Mucosa of rectum (tissue), 2 donors: Measurements from ENCODE around the gene HSPB2.

Experiments used
- H3K27ac ChIP-seq, 2 donors: one replicate each; pipeline ENCODE4 v1.7.0; 2013; ENCODE audit warnings: inconsistent platforms in 2 of 2, low read depth in 2 of 2, low read length in 2 of 2
- H3K27me3 ChIP-seq, 2 donors: one replicate each; pipeline ENCODE4 v1.7.0; 2013; ENCODE audit warnings: low read length in 2 of 2; ENCODE audit not compliant: control insufficient read depth in 2 of 2, insufficient read depth in 2 of 2
- H3K36me3 ChIP-seq, 2 donors: one replicate each; pipeline ENCODE4 v1.7.0; 2013; ENCODE audit warnings: low read length in 2 of 2; ENCODE audit not compliant: control insufficient read depth in 2 of 2, insufficient read depth in 2 of 2
- H3K4me1 ChIP-seq, 2 donors: one replicate each; pipeline ENCODE4 v1.7.0; 2013; ENCODE audit warnings: low read length in 2 of 2, mild to moderate bottlenecking in 1 of 2; ENCODE audit not compliant: control insufficient read depth in 2 of 2, insufficient read depth in 2 of 2
- H3K4me3 ChIP-seq, 2 donors: one replicate each; pipeline ENCODE4 v1.7.0; 2013; ENCODE audit warnings: low read length in 2 of 2
- H3K9ac ChIP-seq, 2 donors: one replicate each; pipeline ENCODE4 v1.7.0; 2013; ENCODE audit warnings: low read length in 2 of 2, low read depth in 1 of 2, mild to moderate bottlenecking in 1 of 2
- H3K9me3 ChIP-seq, 2 donors: one replicate each; pipeline ENCODE4 v1.7.0; 2013; ENCODE audit warnings: low read length in 2 of 2; ENCODE audit not compliant: control insufficient read depth in 2 of 2
- donor health status: healthy.
- donor health status: Normal muscosa, but diverticular disease.

Gene HSPB2

DNA sequence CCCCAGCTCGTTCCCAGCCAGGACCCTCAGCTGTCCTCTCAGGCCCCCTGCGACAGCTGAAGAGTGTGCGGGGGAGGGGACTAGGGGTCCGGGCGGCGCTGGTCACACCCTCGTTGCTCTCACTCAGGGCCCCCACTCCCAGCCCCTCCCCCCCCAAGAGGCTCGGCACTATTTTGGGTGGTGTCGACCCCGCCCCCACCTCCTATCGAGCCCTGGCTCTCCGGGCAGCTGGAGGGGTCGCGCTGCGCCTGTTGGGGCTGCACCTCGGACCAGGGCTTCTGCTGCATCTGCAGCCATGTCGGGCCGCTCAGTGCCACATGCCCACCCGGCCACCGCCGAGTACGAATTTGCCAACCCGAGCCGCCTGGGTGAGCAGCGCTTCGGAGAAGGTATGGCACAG lies at the start of gene HSPB2:
TSS of gene HSPB2 (plus strand) at position 200 of the 400 bp plus-strand sequence. CDS start at position 296, 96 bp downstream.
- H3K9ac ChIP-seq = peak within 1 kb of the TSS; percentile 41 to 58
- no peaks in the 10 kb centered on the region for H3K9me3 ChIP-seq
- peaks cover 0 to 4% of the 10 kb centered on the region in 2 donors for H3K27me3 ChIP-seq
- H3K4me1 ChIP-seq = peaks cover 0 to 2% of the 10 kb centered on the region in 2 donors
- H3K4me3 ChIP-seq = peak within 1 kb of the TSS; percentile 51 to 55
- H3K27ac ChIP-seq = peak within 1 kb of the TSS; percentile 69 to 75
- H3K36me3 ChIP-seq = no peaks in the 10 kb centered on the region

DNA sequence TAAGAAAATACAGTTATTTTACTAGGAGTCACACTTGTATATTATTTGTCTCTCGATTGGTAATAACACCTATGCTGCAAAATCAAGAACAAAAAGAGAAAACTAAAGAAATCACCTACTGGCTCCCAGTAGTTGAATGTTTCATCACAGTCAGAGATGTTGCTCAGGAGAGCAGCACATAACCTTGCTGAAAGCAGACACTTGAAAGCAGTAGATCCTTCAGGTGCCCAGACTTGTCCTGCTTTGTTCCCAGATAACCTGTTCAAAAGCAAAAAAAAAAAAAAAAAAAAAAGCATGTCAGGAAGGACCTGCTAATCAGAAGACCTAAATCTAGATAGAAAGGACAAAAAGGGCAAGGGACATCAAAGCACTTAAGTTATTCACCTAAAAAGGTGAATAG lies 42.4 kb upstream of the HSPB2 start:
- H3K9ac ChIP-seq = peak overlapping the region in 1 of 2 donors; percentile 85

DNA sequence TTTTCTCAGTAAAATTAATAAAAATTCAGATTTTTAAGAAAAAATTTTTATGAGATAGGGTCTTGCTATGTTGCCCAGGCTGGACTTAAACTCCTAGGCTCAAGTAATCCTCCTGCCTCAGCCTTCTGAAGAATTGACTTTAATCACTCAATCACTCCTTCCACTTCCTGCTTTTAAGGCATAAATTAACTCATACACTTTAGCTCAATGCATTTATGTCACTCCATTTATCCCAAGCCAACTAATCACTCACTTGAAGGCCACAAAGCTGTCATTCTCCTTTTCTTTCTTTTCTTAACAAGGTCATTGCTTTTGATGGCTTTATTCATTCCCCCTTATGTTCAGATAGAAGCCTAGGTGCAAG lies 42.0 kb upstream of the HSPB2 start:
- Histone ChIP-seq H3K9me3 (no peaks in the 10 kb centered on the region), H3K4me3 (peak overlapping the region; percentile 94 to 97), H3K27me3 (no peaks in the 10 kb centered on the region), H3K27ac (peak overlapping the region; percentile 82 to 90), H3K36me3 (peaks cover 3 to 15% of the 10 kb centered on the region in 2 donors), H3K9ac (peak overlapping the region; percentile 85 to 89), H3K4me1 (peaks cover 10 to 14% of the 10 kb centered on the region in 2 donors)

More for the DNA sequence above, 42.4 kb upstream of the HSPB2 start:
- H3K27me3 ChIP-seq = no peaks in the 10 kb centered on the region
- H3K27ac ChIP-seq = no peak overlapping the region
- H3K9me3 ChIP-seq = no peaks in the 10 kb centered on the region
- peaks cover 3 to 18% of the 10 kb centered on the region in 2 donors for H3K36me3 ChIP-seq
- H3K4me1 ChIP-seq = peaks cover 10 to 14% of the 10 kb centered on the region in 2 donors
- peak overlapping the region; percentile 94 to 97 for H3K4me3 ChIP-seq

DNA sequence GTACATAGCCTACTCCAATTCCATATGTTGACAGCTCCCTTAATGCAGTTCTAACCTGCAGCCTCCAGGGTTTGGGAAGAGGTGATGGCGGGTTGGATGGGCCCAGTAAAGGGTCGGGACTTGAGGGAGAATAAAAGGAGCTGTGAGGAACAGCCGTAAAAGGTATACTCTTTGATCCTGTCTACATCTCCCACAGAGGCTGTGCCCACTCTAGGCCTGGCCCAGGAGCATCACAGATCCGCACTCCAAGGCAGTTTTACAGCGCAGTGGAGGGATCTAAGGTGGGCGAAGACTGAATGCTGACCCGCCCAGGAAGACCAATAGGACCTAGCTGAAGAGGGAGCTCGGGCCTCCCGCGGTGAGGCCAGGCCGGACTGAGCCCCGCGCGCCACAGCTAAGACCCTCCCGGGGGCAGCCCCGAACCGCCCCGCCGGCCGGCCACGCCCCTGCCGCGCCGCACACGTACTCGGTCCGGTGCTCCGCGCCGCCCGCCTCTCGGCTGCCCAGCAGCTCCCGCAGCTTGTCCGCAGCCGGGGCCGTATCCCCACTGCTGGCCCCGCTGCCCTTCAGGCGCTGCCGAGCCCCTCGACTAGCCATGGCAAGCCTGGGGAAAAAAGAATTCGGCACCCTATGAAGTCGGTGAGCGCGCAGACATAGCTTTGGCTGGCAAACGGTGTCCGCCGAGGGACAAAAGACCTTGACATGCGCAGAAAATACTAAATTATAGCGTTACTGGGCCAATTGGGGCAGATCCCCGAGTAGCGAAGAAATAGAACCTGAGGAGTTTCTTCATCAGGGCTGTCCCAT lies 41.4 kb upstream of the HSPB2 start, which contains the start of gene ALG9:
TSS of gene ALG9 (minus strand) at position 696 of the 807 bp plus-strand sequence. CDS start at position 597, 99 bp downstream.
- H3K9me3 ChIP-seq = no peaks in the 10 kb centered on the region
- peak within 1 kb of the TSS; percentile 82 to 90 for H3K27ac ChIP-seq
- peaks cover 3 to 15% of the 10 kb centered on the region in 2 donors for H3K36me3 ChIP-seq
- peak within 1 kb of the TSS; percentile 85 to 89 for H3K9ac ChIP-seq
- H3K4me1 ChIP-seq = peaks cover 10 to 14% of the 10 kb centered on the region in 2 donors
- peak within 1 kb of the TSS; percentile 94 to 97 for H3K4me3 ChIP-seq
- H3K27me3 ChIP-seq = no peaks in the 10 kb centered on the region

GRCh38 chr11:111871693-111872161 lies 40.8 kb upstream of the HSPB2 start:
- H3K27me3 ChIP-seq = no peaks in the 10 kb centered on the region
- peak overlapping the region; percentile 82 to 90 for H3K27ac ChIP-seq
- H3K9ac ChIP-seq = peak overlapping the region; percentile 85 to 89
- H3K36me3 ChIP-seq = peaks cover 3 to 12% of the 10 kb centered on the region in 2 donors
- H3K4me1 ChIP-seq = peaks cover 10 to 14% of the 10 kb centered on the region in 2 donors
- H3K9me3 ChIP-seq = no peaks in the 10 kb centered on the region
- H3K4me3 ChIP-seq = peak overlapping the region; percentile 94 to 97

DNA sequence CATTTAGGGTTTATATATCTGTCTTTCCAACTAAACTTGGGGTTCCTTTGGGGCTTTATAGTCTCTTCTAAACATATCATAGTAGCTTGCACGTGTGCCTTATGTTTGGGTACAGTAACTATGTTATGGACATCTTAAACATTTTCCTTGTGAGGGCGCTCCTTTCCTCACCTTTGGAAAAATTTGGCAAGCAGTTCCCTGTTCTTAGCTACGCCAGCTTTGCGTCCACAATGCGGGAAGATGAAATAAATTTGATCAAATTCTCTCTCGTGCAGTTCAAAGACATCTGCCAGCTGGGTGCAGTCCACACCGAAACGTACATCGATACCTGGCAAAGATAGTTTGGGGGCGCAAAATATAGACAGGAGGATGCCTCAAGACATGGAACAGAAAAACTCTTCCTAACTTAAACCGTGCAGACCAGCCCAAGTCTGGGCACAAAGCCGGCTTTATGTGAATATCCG lies 34.1 kb upstream of the HSPB2 start:
- Histone ChIP-seq H3K27ac (peak overlapping the region; percentile 94 to 99), H3K4me3 (peak overlapping the region; percentile 88 to 98), H3K9me3 (no peaks in the 10 kb centered on the region), H3K27me3 (no peaks in the 10 kb centered on the region), H3K36me3 (peaks cover 0 to 3% of the 10 kb centered on the region in 2 donors), H3K4me1 (peaks cover 7 to 10% of the 10 kb centered on the region in 2 donors), H3K9ac (peak overlapping the region; percentile 77 to 82)

GRCh38 chr11:111878849-111879636 lies 33.5 kb upstream of the HSPB2 start, which contains the start of the genes CFAP68 and FDXACB1:
Gene CFAP68, plus strand, starts transcription at chr11:111879541. Its CDS starts 20 bp downstream, at chr11:111879561.
Gene FDXACB1, minus strand, starts transcription at chr11:111879165. Its CDS starts 33 bp downstream, at chr11:111879132.
- peak within 1 kb of the TSS; percentile 77 to 82 for H3K9ac ChIP-seq
- peaks cover 0 to 3% of the 10 kb centered on the region in 2 donors for H3K36me3 ChIP-seq
- peak within 1 kb of the TSS; percentile 94 to 99 for H3K27ac ChIP-seq
- H3K4me1 ChIP-seq = peaks cover 7 to 10% of the 10 kb centered on the region in 2 donors
- H3K4me3 ChIP-seq = peak within 1 kb of the TSS; percentile 88 to 98
- H3K27me3 ChIP-seq = no peaks in the 10 kb centered on the region
- H3K9me3 ChIP-seq = no peaks in the 10 kb centered on the region

DNA sequence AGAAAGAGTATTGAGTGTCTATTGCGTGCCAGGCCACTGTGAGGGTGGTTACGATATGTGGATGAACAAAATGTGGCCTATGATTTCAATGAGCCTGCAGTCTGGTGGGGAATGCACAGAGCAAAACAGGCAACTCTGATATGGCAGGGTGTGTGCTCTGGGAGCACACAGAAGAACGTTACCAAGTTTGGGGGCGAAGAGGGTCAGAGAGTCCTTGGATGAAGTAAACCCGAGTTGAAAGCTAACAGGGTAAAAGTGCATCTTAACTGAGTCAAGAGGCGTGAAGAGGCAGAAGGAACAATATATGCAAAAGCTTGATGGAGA lies 32.9 kb upstream of the HSPB2 start:
- Histone ChIP-seq H3K27me3 (no peaks in the 10 kb centered on the region), H3K9me3 (no peaks in the 10 kb centered on the region), H3K36me3 (peaks cover 0 to 3% of the 10 kb centered on the region in 2 donors), H3K4me3 (peak overlapping the region; percentile 88 to 98), H3K27ac (peak overlapping the region; percentile 94 to 99), H3K9ac (peak overlapping the region; percentile 77 to 82), H3K4me1 (peaks cover 7 to 10% of the 10 kb centered on the region in 2 donors)

GRCh38 chr11:111882202-111882601 lies 30.3 kb upstream of the HSPB2 start:
- Histone ChIP-seq H3K36me3 (no peaks in the 10 kb centered on the region), H3K4me3 (no peak overlapping the region), H3K27ac (no peak overlapping the region), H3K4me1 (peaks cover 7 to 10% of the 10 kb centered on the region in 2 donors), H3K9me3 (no peaks in the 10 kb centered on the region), H3K27me3 (no peaks in the 10 kb centered on the region), H3K9ac (no peak overlapping the region)
